NOMO-1 treated with dmso at 0.1 percent for 144 hours (cell line): ENCODE data around the gene S100A10.

Experiments used
- DNase-seq: peaks from one replicate; lab custom pipeline; 2025; ENCODE audit not compliant: unreplicated experiment; lab: John Stamatoyannopoulos, UW

Gene S100A10

GRCh38 chr1:151988405-151988923, 5.2 kb downstream of the S100A10 start:
- peak; percentile 16 for DNase-seq

DNA sequence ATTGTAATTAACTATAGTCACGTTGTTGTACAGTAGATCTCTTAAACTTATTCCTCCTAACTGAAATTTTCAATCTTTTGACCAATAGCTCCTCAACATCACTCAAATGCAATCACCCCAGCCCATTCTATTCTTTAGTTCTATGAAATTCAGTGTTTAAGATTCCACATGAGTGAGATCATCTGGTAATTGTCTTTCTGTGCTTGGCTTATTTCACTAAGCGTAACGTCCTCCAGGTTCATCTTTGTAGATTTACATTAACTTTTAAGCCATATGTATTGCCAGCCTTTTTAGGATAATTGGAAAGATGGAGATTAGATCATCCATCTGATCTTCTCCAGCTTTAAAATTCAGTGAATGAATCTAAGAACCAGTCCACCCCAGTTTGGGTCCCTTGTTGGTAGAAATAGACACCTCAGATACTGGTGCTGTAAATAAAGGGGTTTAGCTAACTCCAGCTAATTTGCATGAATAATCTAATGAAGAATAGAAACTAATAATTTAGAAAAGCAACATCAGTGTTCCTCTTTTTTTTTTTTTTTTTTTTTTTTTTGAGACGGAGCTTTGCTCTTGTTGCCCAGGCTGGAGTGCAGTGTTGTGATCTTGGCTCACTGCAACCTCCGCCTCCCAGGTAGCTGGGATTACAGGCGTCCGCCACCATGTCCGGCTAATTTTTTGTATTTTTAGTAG, 7.0 kb downstream of the S100A10 start:
- DNase-seq, result no peak

- DNase-seq, result no peak
Measured at GRCh38 chr1:151985768-151986167, 7.9 kb downstream of the S100A10 start.

GRCh38 chr1:151985270-151985669, 8.4 kb downstream of the S100A10 start:
- DNase-seq, result no peak

GRCh38 chr1:151984313-151984956, 9.2 kb downstream of the S100A10 start:
- peak; percentile 29 for DNase-seq

DNA sequence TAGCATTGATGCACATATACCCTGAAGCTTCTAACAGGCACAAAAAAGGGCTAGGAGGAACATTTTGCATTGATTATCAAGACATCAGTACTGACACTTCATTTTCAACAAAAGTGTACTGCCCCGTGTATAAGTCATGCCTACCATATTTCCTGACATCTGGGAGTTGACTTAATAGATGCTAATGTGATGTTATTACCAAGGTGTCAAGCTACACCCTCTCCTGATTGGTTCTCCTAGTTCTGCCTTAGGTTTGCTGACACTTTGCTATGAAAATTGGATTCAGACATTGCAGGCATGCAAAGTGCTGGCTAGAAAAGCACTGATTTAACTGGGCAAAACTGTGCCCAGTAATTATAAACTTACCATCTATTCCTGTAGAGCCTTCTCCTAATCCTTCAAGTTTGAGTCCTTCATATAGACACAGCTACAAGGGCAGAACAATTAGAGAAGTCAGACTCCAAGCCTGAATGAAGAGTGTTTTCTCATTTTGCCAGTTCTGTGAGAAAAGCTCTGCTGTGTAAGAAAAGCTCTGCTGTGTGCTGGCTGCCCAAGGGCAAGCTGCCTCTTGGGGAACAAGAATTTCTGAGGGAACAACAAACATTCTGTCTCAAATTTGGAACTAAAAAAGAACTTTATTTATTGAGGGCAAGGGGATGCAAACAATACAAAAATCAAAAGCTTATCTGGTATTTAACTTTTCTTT, 11.2 kb downstream of the S100A10 start:
- no peak for DNase-seq

GRCh38 chr1:151981178-151981525, 12.5 kb downstream of the S100A10 start:
- no peak for DNase-seq

DNA sequence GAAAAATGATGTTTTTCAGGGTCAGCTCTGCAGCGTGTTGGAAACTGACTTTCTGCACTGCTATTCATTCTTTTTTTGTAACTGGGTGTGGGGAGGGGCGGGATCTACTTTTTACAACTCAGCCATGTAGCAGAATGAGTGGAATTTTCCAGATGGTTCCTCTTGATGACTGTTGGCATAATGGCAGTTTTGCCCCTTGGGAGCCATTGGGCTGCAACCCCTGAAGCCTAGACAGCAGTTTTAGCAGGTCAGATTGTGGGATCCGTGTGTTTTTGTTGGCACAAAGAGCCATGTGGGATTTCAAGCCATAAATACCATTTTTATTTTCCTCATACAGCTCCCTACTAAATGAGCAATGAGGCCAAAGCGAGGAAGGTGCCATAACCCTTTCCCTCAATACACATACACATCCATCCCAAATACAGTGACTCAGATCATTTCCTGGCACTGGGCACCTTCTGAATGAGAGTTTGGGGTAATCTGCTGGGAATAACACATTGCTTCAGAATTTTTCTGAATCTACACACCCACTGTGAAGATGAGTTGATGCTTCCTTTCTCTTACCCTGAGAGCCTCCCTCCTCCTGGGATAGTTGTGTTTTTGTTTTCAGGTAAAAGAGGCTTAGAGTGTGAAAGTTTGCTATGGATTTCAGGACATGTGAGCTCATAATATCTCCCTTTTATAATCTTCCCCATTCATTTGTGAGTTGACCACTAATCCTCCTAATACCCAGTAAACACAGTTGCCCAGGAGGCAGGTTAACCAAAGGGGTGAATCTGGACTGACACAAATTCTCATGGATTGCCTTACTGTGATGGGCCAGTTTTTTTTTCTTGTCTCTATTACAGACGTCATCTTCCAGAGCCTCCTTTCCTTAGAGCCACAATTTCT, 13.1 kb downstream of the S100A10 start:
- DNase-seq, result no peak

DNA sequence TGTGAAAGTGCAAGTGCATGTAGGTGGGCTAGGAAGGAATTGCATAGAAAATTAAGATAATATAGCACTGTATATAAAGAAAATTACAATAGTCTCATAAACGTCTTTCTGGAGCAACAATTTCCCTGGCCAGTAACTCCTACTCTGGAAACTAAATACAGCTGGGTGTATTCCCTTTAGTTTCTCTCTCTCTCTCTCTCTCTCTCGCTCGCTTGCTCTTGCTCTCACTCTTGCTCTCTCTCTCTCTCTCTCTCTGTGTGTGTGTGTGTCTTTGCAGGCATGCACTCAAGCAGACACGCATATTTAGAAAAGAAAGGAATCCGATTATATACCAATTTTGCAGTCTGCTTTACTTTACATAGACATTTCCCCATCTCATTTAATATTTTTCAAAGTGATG, 14.7 kb downstream of the S100A10 start:
- no peak for DNase-seq

DNA sequence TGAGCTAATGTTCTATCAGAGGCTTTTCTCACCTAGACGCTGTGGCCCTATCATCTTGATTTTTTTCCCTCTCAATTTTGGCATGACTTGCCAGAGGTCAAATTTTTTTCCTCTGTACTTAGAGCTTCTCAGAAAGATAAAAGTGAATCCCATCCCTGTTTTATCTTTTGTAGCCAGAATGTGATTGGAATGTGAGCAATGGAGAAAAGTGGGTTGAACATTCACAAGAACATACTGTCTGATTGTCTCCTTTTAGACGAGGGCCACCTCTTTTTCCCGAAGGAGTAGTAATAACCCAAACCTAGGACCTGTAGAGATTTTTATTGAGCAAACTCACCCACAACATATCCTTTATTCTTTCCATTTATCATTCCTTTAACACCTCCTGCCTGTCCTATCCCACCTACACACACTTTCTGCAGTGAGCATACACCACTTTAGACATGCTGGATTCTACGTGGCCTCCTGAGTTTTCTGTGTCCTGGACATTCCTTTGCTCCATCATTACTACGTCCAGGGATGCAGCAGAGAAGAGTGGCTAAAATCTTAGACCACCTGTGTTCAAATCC, 15.9 kb downstream of the S100A10 start:
- no peak for DNase-seq

DNA sequence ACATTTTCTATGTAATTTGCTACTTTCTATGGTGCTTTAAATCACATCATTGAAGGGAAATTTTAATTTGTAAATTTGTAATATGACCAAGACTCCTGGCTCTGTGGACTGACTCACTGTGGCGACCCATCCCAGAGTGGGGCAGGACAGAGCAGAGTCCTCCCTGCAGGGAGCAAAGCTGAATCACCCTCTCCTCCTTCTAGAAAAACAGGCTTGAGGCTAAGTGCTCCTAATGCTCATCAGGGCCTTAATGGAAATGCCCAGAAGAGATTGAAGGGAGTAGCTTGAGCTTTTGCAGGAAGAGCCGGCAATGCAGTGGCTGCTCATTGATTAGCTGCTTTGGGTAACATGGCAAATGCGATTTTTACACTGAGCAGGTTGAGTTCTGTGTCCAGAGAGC, 16.8 kb downstream of the S100A10 start:
- DNase-seq, result no peak

DNA sequence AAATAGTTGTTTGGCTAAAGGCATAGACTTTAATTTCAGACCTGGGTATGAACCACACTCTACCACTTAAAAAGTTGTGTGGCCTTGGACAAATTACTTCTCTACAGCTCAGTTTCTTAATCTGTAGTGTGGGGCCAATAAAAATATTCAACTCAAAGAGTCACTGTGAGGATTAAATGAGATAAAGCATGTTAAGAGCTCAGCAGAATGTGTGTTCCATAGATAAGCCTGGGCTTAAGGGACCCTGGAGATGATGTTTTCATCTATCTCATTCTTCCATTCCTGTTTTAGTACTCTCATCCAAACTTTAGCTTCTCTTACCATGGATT, 17.7 kb downstream of the S100A10 start:
- no peak for DNase-seq

DNA sequence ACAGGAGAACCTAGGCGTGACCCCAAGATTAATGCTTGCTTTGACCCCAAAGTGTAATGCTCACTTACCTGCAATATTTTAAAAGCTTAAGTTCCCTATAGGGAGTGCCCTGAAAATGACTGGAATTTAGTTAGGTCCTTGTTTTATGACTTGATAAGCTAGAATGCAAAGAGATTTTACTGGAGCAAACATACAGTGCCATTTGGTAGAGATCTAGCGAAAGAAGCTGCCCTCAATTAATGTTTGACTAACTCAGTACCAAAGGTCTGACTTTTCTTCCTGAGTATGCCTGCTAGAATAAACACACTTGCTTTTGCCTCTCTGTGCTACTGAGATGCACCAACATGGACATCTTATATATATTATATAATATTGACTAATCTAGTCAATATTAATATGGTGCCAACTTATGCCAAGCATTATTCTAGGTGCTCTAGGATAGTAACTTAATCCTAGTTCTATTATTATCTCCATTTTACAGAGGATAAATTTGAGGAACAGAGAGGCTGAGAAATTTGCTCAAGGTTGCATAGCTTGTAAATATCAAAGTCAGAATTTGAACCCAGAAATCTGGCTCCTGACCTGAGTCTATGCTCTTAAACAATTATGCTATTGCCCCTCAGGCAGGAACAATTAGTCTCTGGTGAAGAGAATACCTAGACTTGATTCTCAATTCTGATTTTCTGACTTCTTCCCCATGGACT, 18.2 kb downstream of the S100A10 start:
- DNase-seq, result no peak

DNA sequence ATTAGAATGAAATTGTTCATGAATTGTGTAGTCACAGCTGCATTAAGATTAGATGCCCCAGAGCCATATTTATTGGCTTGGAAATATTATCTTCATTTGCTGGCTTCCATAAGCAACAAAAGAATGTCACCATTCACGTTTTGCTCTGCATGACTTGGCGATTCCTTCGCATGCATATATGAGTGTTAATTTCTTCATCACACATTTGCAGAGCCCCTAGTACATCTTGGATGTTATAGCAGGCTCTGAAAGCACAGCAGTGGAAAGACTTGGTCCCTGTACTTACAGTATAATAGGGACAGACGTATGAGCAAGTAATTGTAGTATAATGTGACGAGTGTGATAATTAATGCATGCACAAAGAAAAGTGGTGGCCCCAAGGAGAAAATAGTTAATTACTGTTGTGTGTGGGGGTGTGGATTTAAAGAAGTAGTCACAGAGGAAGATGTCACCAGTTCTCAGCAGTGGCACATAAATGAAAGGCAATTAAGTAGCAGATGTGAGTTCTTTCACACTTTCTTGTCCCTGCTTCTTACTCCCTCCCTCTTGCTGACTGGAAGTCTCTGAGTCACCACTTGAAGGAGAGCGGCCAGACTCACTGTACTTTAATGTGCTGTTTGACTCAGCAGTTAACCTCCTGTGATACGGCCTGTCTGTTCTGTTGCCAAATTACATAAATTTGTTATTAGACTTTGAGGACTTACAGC, 21.0 kb downstream of the S100A10 start:
- DNase-seq, result peak; percentile 70

DNA sequence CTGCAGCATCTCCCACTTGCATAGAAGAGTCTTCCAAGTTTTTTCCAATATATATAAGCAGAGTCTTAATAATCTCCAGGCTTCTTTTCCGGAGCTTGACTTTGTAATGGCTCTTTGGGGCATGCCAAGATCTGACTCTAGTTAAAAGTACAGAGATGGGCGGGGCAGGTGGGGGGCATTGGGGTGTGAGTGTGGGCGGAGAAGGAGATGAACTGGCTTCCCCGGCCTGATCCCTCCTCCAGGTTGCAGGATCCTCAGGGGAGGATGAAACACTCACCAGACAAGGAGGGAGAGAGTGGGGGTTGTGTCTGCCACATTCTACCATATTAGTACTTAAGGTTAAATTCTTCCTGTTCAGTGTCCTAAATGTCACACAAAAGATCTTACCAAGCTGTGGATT, 23.0 kb downstream of the S100A10 start:
- DNase-seq, result no peak

DNA sequence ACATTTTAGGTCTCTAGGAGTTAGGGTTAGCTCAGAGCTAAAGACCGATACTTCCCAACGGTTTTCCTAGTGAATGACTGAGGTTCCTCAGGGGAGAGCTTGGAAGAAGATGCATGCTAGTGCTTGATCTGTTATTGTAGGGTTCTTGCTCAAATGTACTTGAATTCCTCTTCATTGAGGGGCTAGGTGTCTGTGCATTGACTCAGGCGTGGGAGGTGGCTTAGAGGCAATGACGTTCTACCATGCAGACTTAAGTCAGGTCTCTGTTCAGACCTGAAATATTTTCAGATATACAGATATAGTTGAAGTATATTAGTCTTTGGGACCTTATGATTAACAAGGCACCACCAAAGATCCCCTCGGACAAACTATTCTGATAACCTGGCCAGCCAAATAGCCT, 23.5 kb downstream of the S100A10 start:
- DNase-seq, result no peak

- DNase-seq, result no peak
Measured at GRCh38 chr1:151968791-151969399, 24.8 kb downstream of the S100A10 start.

- peak; percentile 18 for DNase-seq
Measured at GRCh38 chr1:151968058-151968457, 25.6 kb downstream of the S100A10 start.

DNA sequence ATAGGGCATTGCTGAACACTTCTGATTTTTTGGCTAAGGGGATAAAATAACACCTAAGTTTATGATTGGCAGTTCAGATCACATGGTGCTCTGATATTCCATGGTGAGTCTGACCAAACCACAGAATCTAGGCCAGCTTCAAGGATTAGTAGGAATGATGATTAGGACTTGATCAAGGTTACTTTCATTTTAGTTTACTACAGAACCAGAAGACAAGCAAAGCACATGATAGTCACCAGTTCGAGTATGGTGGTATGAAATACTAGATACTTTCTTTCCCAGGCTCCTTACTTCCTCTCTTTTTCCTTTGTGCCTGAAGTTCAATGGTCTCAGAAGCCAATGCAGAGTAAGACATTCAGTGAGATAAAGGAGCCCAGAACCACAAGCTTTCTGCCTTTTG, 26.6 kb downstream of the S100A10 start:
- DNase-seq, result no peak
